SK-N-MC (cell line): Measurements from ENCODE around the gene MAN1B1.

Experiments
- EZH2 ChIP-seq: fragments of 200-600 bp; sonication (generic); IDR thresholded peaks from one replicate; pipeline ENCODE4 v1.6.1; 2017; ENCODE audit warnings: antibody characterized with exemption
- FOXP2 ChIP-seq: optimal IDR thresholded peaks from 2 replicates; pipeline ENCODE3; 2011; ENCODE audit warnings: mild to moderate bottlenecking, moderate library complexity; ENCODE audit not compliant: insufficient read depth; ENCODE audit errors: extremely low read length, control extremely low read depth
- POLR2AphosphoS5 ChIP-seq: IDR thresholded peaks from 2 replicates; pipeline ENCODE4 v1.6.1; 2012; ENCODE audit warnings: mild to moderate bottlenecking, low read depth, low read length, borderline replicate concordance

GRCh38 chr9:137136881-137137607 is 50.3 kb downstream of the MAN1B1 start:
- TF ChIP-seq POLR2AphosphoS5 (no peak), EZH2 (no peak), FOXP2 (no peak)
